ENCODE results near the gene GATAD2A.
"Not testable (repeated sequence)": the region's sequence is repeated elsewhere in the genome, so short reads cannot be mapped to it uniquely, and the experiment has no call there.

Gene GATAD2A

DNA sequence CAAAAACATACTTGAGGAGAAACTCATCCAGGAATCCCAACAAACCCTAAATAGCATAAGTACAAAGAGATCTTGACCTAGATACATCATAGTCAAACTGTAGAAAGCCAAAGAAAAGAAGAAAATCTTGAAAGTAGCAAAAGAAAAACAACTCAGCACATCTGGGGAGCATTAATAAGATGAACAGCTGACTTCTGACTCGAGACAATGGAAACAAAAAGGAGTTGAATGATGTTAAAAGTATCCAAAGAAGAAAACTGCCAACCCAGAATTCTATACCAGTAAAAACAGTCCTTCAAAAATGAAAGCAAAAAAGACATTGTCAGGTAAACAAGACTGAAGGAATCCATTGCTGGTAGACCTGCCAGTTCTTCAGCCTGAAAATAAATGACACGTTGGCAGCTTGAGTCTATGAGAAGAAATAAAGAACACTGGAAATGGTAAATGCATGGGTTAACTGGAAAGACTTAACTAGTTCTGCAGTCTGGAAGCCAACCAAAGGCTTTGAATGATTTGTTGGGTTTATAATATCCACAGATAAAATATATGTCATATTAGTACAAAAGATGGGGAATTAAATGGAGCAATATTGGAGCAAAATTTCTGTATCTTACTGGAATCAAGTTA is 63.1 kb downstream of the GATAD2A start:
- peak; percentile 2 for DNase-seq

GRCh38 chr19:19470579-19470978 is 65.1 kb downstream of the GATAD2A start:
- no peak for DNase-seq

- DNase-seq, result no peak
Measured at GRCh38 chr19:19471682-19472081, 66.2 kb downstream of the GATAD2A start.

GRCh38 chr19:19472106-19472505 is 66.6 kb downstream of the GATAD2A start:
- DNase-seq, result not testable (repeated sequence)

- no peak for DNase-seq
Measured at GRCh38 chr19:19475015-19475765, 69.7 kb downstream of the GATAD2A start.

DNA sequence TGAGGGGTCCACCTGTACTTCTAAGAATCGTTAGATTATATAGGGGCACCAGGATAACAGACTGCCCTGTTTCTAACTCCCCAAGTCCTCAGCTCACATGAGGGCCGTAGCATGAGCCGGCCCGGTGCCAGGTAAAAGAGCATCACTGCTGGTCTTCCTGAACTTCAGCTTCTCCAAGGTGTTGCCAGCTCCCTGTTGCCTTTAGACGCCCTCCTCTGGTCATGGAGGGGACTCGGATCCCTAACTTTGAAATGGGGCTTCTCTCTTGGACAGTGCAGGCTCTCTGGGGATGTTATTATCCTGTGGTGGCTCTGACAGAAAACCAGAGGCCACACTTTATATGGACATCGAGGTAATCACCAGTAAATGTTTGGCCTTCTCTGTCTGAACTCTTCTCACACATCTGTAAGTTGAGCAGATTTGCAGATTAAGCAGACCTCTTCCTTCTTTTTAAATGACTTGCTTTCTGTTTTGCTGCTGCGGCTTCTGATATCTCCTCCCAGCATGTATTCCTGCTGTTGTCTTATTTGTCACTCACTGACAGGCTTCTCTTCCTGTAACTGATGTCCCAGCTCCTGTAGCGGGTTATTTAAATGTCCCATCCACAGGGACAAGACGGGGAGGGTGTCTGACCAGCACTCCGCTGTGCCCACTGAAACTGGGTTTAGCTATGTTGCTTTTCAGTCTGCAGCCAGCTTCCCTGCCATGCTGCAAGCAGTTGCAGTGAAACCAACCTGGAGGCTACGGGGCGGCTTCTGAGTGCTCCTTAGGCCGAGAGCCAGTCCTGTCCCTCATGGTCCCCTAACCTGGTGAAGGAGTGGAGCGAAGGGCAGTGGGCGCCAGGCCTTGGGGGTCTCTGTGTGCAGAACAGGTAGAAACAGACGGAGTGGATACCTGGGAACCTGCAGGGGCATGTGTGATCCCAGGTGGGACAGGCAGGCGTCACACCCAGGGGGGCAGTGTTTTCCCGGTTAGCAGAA is 70.7 kb downstream of the GATAD2A start:
- no peak for DNase-seq

DNA sequence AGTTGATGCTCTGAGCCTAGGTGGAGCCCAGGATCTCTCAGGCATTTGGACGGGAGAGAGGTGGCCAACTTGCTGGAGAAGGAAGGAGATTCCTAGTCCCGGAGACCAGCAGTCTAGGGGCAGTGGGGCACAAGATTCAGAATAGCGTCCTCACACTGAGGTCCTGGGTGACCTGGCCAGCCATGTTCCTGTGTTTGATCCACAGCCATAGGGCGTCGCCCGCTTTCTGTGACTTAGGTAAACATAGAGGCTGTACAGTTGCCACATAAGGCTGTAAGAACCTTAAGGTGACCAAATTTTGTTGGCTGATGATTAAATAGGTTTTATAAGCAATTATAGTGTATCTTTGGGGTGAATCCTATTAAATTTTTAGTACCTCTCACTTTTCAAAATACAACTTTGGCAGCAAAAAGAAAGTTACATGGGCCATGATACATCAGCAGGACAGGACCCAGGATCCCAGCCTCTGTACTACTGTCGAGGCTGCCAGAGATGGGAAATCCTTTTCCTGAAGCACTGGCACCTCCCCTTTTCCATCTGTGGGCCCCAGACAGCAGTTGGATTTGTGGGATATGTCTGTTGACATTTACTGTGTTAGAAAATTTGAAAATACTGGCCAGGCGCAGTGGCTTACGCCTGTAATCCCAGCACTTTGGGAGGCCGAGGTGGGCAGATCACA is 72.4 kb downstream of the GATAD2A start:
- DNase-seq, result no peak

DNA sequence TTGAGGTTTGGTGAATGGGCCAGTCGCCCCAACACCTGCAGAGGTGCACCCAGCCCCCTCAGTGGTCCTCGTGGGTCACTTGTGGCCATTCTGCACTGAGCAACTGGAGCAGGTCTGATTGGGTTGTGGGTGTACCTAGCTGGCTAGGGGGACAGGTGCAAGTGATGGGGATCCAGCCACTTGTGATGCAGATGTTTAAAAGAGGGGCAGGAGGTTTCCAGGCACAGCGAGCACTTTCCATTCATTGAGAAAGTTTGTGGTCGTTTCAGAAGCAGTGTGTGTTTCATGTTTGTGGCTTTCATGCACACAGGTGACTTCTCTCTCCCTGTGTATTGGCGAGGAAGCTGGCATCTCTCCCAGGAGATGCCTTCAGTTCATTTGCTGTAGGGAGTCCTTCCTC is 75.2 kb downstream of the GATAD2A start:
- no peak for DNase-seq

DNA sequence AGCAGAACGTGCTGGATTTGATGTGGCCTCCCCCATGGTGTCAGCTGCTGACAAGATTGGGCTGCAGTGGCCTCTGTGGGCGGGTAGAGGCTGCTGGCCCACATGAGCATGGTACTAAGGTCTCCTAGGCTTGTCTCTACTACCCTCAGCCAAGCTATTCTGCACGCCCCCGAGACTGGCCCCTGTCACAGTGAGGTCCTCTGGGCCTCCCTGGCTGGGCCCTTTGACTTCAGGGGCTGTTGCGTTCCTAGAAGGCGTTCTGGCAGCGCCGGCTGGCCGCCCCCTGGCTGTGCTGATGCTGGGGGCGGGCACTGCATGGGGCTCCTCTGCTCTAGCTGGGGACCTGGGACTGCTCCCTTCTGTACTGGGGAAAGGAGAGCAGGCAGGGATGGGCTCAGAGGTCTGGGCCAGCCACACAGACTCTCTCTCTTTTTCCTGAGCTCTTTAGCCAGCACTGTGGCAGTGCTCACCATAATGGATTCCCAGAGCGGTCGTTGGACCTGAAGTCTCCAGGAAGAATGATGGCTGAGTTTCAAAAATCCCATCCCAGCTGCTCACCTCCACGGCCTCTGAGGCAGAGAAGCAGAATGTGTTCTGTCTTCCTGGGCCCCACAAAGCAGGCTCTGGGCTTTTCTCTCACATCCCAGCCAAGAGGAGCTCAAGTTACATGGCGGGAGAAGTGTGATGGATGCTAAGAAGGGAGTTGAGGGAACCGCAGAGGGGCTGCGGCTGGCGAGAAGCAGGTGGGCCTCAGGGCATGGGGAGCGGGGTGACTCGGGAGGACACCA is 77.5 kb downstream of the GATAD2A start:
- DNase-seq, result no peak

DNA sequence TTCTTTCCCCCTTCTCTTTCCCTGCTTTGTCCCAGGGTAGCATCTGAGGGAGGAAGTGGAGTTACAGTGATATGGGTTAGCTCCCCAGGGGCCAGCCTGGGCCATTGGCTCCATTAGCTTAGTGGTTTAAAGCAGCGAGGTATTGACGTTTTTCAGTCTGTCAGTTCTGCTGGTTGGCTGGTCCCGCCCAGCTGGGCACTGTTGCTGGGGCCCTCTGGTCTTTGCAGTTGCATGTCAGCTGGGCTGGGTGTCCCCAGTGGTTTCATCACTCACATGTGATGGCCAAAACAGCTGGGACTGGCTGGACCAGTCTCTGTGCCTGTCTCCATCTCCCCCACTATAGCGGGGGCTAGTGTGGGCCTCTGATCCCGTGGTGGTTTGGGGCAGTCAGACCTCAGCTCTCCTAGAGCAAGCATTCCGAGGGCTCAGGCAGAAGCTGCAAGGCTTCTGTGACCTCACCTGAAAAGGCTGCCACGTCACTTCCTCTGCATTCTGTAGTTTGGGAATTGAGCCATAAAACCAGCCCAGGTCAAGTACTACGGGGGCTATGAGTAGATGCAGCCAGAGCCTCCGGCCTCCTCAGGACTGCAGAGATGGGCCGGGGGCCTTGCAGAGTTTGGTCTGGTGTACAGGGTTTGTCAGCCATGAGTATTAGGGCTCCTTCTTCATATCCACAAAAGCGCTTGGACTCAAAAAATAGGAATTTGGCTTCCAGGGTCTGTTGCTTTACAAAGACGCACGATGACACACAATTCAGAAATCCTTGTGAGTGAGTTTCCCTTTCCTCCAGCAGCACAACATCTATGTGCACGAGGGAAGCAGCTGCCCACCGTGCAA is 79.9 kb downstream of the GATAD2A start:
- DNase-seq, result no peak

- DNase-seq, result no peak
Measured at GRCh38 chr19:19485998-19486290, 80.5 kb downstream of the GATAD2A start.

- no peak for DNase-seq
Measured at GRCh38 chr19:19486343-19487076, 81.0 kb downstream of the GATAD2A start.

DNA sequence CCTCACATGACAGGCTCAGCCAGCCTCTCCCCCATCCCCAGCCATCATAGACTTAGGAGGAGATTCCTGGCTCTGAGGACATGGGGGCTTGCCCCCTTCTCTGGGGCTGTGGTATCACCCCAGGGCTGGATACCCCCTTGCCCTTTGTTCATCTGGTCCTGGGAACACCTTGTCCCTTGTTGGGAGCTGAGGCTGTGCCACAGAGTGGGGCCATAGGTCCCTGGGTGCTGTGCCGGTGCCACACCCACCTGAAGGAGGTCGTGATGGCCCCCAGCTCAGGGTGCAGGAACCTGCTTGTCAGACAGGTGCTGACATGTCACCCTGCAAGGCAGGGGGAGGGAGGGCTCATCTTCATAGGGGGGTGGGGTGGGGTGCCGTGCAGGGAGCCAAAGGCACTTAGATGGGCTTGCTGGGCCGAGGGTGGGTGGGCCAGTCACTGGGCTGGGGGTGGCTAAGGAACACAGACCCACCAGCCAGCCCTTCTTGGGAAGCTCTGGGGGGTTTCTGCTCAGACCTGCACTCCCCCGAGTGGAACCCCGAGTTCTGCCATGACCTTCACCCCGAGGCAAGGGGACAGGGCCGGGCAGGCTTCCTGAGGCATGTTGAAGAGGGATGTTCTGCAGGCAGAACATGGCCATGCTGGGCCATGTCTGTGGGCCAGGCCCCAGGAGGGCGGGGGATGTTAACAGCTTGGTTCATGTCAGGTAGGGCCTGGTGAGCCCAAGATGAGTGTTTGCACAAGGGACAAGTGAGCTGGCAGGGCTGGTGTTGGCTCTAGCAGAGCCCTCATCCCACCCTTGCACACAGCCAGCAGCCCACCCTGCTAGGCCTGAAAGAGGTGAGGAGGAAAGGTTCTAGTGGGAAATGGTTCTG is 81.8 kb downstream of the GATAD2A start:
- no peak for DNase-seq

- peak; percentile 26 for DNase-seq
Measured at GRCh38 chr19:19487950-19488874, 82.7 kb downstream of the GATAD2A start.

DNA sequence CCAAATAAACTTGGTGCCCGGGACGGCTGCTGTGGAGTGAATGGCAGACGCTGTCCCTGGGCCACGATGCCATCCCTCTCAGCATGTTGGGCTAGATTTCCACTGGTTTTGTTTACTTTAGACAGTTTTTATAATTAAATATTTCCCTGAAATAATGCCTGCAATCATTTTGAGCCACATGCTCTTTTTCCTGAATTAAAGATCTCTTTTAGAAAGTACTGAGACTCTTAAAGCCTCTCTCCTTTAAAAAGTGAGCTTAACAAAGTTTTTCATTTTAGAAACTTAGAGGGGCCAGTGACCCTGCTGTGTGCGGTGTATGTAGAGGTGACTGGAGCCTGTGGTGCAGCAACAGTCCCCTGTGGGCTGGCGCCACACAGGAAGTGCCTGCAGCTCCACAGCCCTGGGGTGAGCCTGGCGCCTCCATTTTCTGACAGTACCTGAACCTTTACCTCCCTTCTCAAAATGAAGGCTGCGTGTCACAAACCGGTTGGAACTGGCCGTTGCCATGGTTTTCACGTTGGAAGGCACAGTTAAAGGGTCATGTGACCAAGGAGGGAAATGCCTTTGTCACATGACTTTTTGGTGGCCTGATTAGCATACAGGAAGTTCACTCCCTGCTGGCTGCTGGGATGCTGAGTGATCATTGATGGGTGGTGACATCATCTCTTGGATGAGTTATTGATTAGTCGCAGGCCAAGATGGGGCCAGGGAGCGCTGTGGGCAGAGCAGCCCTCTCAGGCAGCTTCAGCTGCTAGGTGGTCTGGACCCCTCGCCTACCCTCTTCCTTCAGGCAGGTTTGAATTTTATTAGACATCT is 83.6 kb downstream of the GATAD2A start:
- DNase-seq, result peak; percentile 93

DNA sequence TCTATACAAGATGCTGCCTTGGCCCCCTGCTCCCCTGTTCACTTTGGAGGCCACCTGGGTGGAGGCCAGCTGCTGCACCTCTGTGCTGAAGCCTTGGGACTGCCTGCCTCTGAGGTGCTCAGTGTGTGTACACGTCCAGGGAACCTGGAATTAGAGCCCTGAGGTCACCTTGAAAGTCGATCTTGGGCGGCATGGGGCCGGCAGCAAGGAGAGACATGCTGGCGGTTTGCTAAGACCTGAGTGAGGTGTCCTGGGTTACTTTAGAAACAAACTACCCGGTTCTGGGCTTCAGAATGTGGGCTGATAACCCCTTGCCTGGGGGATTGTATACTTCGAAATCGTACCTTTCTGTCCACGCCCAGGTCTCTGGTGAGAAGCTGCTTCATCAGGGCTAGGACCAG is 84.3 kb downstream of the GATAD2A start:
- no peak for DNase-seq

DNA sequence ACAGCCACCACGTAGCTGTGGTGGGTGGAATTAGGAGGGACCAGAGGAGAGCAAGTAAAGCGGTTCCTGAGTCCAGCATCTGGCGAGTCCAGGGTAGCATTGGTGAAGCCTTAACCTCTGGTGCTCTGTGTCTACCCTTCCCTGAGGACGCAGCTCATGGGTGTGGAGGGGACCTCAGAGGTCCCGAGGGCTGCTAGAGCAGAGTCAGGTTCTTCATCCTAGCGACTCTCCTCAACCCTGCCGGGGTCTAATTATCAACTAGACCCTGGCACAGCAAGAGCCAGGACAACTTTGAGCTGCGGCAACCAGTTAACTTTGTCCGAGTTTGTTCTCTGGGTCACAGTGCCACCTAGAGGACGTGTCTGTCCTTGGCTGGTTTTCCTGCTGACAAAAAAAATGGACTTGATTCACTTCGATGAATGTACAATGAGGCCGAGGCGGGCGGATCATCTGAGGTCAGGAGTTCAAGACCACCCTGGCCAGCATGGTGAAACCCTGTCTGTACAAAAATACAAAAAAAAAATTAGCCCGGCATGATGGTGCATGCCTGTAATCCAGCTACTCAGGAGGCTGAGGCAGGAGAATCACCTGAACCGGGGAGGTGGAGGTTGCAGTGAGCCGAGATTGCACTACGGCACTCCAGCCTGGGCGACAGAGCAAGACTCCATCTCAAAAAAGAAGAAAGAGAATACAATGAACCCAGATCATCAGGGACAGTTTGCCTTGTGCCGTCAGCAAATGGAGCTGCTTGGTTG is 84.9 kb downstream of the GATAD2A start:
- peak; percentile 80 for DNase-seq

Data from NCI-H1105 treated with DMSO at 0.1 percent for 48 hours (cell line).